Gastroesophageal sphincter (tissue), 3 donors: Measurements from ENCODE around the gene COL15A1.
A peak's percentile ranks its signal among the peaks of the same experiment; 100 is the strongest.

Experiments used
- CTCF ChIP-seq, 4 experiments: fragments of 200-600 bp in 2 of 4; fragments of 450-650 bp in 2 of 4; sonication (generic) in 1 of 4; IDR thresholded peaks; one replicate each; pipeline ENCODE4 v1.5.1; 2017 to 2019; ENCODE audit warnings: antibody characterized with exemption in 4 of 4, mild to moderate bottlenecking in 2 of 4, moderate library complexity in 2 of 4
- EP300 ChIP-seq: sonication (generic); formaldehyde crosslinking; IDR thresholded peaks from one replicate; pipeline ENCODE4 v1.6.1; 2017; ENCODE audit warnings: antibody characterized with exemption, mild to moderate bottlenecking
- POLR2A ChIP-seq, 2 donors: fragments of 450-650 bp; IDR thresholded peaks; one replicate each; pipeline ENCODE4 v1.6.1; 2017; ENCODE audit warnings: antibody characterized with exemption in 2 of 2, mild to moderate bottlenecking in 2 of 2, moderate library complexity in 1 of 2
- POLR2AphosphoS5 ChIP-seq: sonication (generic); formaldehyde crosslinking; IDR thresholded peaks from one replicate; pipeline ENCODE4 v1.6.1; 2017; ENCODE audit warnings: antibody characterized with exemption

- peak in 2 of 4 experiments; percentile 8 to 18 for TF ChIP-seq CTCF (IDR thresholded peaks at IDR 0.05)
- no peak for TF ChIP-seq EP300
- peak in 1 of 2 donors; percentile 33 for TF ChIP-seq POLR2A (IDR thresholded peaks at IDR 0.05)
- no peak for TF ChIP-seq POLR2AphosphoS5
Measured at GRCh38 chr9:98943682-98944056, at the start of gene COL15A1.
